ENCODE results near the gene NR6A1. TPM values are rescaled to one million over a fixed set of nuclear protein-coding genes. Genes with fewer than 3 reads are reported as not detected.
A peak's percentile ranks its signal among the peaks of the same experiment; 100 is the strongest.

NR6A1 gene
- total and polyA plus RNA-seq, 2 of the 13 experiments (the other 11 are each of a cell fraction or from before 2014, with no cell fraction given) = 28.1 to 31.5 TPM

DNA sequence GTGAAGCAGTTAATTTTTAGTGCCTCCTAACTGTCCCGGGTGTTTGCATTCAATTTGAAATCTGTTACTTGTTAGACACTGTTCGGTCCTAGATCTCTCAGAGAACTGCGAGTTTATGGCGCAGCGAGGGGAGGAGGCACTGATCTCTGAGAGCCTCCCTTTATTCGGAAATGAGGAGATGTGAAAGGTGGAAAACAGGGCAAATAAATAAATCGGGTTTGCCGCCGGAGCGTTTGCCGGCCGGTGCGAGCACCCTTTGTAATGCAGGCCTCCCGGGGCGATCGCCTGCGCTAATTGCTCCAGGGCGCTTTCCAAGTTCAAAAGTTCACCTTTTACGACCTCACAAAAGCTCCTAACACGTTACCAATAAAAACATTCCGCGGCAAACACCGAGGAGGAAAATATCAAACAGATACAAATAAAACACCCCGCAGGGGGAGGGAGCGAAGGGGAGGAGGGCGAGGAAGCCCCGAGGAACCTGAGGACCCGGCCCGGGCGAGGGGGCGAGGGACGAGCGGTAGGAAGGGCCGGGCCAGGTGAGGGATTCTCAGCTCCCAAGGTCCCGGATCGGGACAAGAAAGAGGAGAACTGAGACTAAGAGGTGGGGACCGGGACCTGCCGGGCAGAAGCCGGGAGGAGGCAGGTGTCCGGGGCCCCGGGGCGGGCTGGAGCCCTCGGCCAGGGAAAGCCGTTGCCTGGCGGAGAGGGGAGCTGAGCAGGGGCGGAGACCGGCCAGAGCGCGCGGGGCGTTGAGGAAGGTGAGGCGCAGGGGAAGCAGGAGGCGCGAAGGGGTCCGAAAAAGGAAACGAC is 1.4 kb downstream of the NR6A1 start (continued):
- TF ChIP-seq, protein P1, sequence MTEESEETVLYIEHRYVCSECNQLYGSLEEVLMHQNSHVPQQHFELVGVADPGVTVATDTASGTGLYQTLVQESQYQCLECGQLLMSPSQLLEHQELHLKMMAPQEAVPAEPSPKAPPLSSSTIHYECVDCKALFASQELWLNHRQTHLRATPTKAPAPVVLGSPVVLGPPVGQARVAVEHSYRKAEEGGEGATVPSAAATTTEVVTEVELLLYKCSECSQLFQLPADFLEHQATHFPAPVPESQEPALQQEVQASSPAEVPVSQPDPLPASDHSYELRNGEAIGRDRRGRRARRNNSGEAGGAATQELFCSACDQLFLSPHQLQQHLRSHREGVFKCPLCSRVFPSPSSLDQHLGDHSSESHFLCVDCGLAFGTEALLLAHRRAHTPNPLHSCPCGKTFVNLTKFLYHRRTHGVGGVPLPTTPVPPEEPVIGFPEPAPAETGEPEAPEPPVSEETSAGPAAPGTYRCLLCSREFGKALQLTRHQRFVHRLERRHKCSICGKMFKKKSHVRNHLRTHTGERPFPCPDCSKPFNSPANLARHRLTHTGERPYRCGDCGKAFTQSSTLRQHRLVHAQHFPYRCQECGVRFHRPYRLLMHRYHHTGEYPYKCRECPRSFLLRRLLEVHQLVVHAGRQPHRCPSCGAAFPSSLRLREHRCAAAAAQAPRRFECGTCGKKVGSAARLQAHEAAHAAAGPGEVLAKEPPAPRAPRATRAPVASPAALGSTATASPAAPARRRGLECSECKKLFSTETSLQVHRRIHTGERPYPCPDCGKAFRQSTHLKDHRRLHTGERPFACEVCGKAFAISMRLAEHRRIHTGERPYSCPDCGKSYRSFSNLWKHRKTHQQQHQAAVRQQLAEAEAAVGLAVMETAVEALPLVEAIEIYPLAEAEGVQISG (CRISPR knock-in tag; IDR thresholded peaks at IDR 0.05) = no peak
- 0 out of 2 replicates have a peak, but pooled peaks have one; percentile 52 for TF ChIP-seq SNAI1 (CRISPR knock-in tag; IDR thresholded peaks at IDR 0.05; ENCODE audit: borderline replicate concordance)
- TF ChIP-seq, protein P2, sequence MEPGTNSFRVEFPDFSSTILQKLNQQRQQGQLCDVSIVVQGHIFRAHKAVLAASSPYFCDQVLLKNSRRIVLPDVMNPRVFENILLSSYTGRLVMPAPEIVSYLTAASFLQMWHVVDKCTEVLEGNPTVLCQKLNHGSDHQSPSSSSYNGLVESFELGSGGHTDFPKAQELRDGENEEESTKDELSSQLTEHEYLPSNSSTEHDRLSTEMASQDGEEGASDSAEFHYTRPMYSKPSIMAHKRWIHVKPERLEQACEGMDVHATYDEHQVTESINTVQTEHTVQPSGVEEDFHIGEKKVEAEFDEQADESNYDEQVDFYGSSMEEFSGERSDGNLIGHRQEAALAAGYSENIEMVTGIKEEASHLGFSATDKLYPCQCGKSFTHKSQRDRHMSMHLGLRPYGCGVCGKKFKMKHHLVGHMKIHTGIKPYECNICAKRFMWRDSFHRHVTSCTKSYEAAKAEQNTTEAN (CRISPR knock-in tag; conservative IDR thresholded peaks at IDR 0.05) = no peak
- peak; percentile 29; the same call in 1 of the 2 replicates for TF ChIP-seq ZBTB42 (CRISPR knock-in tag; IDR thresholded peaks at IDR 0.05)
- no peak for TF ChIP-seq PAWR (CRISPR knock-in tag; IDR thresholded peaks at IDR 0.05; ENCODE audit: borderline replicate concordance)
- no peak for TF ChIP-seq KLF16 (CRISPR knock-in tag; IDR thresholded peaks at IDR 0.05)
- TF ChIP-seq MTF2 (CRISPR knock-in tag; IDR thresholded peaks at IDR 0.05; ENCODE audit: borderline replicate concordance) = no peak
- no peak for TF ChIP-seq ZNF251 (CRISPR knock-in tag; IDR thresholded peaks at IDR 0.05)
- no peak for TF ChIP-seq FOXK2 (IDR thresholded peaks at IDR 0.05)
- TF ChIP-seq SRF (IDR thresholded peaks at IDR 0.05; ENCODE audit: low read depth, low read length) = no peak
- no peak for TF ChIP-seq RFXANK (CRISPR knock-in tag; IDR thresholded peaks at IDR 0.05)
- TF ChIP-seq DNMT1 (CRISPR knock-in tag; IDR thresholded peaks at IDR 0.05) = no peak
- TF ChIP-seq, protein P3, sequence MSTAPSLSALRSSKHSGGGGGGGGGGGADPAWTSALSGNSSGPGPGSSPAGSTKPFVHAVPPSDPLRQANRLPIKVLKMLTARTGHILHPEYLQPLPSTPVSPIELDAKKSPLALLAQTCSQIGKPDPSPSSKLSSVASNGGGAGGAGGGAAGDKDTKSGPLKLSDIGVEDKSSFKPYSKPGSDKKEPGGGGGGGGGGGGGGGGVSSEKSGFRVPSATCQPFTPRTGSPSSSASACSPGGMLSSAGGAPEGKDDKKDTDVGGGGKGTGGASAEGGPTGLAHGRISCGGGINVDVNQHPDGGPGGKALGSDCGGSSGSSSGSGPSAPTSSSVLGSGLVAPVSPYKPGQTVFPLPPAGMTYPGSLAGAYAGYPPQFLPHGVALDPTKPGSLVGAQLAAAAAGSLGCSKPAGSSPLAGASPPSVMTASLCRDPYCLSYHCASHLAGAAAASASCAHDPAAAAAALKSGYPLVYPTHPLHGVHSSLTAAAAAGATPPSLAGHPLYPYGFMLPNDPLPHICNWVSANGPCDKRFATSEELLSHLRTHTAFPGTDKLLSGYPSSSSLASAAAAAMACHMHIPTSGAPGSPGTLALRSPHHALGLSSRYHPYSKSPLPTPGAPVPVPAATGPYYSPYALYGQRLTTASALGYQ (CRISPR knock-in tag; IDR thresholded peaks at IDR 0.05) = no peak
- TF ChIP-seq, protein P4, sequence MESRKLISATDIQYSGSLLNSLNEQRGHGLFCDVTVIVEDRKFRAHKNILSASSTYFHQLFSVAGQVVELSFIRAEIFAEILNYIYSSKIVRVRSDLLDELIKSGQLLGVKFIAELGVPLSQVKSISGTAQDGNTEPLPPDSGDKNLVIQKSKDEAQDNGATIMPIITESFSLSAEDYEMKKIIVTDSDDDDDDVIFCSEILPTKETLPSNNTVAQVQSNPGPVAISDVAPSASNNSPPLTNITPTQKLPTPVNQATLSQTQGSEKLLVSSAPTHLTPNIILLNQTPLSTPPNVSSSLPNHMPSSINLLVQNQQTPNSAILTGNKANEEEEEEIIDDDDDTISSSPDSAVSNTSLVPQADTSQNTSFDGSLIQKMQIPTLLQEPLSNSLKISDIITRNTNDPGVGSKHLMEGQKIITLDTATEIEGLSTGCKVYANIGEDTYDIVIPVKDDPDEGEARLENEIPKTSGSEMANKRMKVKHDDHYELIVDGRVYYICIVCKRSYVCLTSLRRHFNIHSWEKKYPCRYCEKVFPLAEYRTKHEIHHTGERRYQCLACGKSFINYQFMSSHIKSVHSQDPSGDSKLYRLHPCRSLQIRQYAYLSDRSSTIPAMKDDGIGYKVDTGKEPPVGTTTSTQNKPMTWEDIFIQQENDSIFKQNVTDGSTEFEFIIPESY (CRISPR knock-in tag; IDR thresholded peaks at IDR 0.05) = no peak
- TF ChIP-seq, protein P5, sequence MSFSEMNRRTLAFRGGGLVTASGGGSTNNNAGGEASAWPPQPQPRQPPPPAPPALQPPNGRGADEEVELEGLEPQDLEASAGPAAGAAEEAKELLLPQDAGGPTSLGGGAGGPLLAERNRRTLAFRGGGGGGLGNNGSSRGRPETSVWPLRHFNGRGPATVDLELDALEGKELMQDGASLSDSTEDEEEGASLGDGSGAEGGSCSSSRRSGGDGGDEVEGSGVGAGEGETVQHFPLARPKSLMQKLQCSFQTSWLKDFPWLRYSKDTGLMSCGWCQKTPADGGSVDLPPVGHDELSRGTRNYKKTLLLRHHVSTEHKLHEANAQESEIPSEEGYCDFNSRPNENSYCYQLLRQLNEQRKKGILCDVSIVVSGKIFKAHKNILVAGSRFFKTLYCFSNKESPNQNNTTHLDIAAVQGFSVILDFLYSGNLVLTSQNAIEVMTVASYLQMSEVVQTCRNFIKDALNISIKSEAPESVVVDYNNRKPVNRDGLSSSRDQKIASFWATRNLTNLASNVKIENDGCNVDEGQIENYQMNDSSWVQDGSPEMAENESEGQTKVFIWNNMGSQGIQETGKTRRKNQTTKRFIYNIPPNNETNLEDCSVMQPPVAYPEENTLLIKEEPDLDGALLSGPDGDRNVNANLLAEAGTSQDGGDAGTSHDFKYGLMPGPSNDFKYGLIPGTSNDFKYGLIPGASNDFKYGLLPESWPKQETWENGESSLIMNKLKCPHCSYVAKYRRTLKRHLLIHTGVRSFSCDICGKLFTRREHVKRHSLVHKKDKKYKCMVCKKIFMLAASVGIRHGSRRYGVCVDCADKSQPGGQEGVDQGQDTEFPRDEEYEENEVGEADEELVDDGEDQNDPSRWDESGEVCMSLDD (CRISPR knock-in tag; IDR thresholded peaks at IDR 0.05; ENCODE audit: borderline replicate concordance) = no peak
